H1 (cell line): ENCODE measurements around the gene CBR3. TPM values are rescaled to one million over a fixed set of nuclear protein-coding genes. Genes with fewer than 3 reads are reported as not detected.

Source experiments
- CTCF ChIA-PET: fragments of 300-600 bp; sonication (Branson Sonifier 250); formaldehyde crosslinking; loops from one replicate; lab custom pipeline; 2021; ENCODE audit not compliant: partially characterized antibody; lab: Charles Lee
- POLR2A ChIA-PET: fragments of 300-600 bp; sonication (Branson Sonifier 250); formaldehyde crosslinking; loops from one replicate; lab custom pipeline; 2021; ENCODE audit warnings: inconsistent platforms; ENCODE audit not compliant: partially characterized antibody; lab: Charles Lee
- DNase-seq, 2 experiments: peaks; one replicate each; pipeline versions ENCODE4 v3.0.0 to v3.0.0-alpha.2; 2010 to 2022; ENCODE audit warnings: low spot score in 2 of 2, low read depth in 1 of 2, mixed read lengths in 1 of 2
- FAIRE-seq: peaks from 2 replicates; lab custom pipeline; 2011; peaks lifted over from hg19 to GRCh38; lab: Jason Lieb, UNC
- H2AFZ ChIP-seq: 2 replicates; pipeline ENCODE4 v1.8.1; 2012; ENCODE audit warnings: low read length, inconsistent platforms
- H2AK5ac ChIP-seq: 2 replicates; pipeline ENCODE4 v1.6.1; 2013; ENCODE audit warnings: low read depth, low read length
- H2BK120ac ChIP-seq: replicated peaks from 2 replicates; pipeline ENCODE3; 2013; ENCODE audit warnings: low read depth, low read length, inconsistent platforms
- H2BK12ac ChIP-seq: 2 replicates; pipeline ENCODE4 v1.6.1; 2013; ENCODE audit warnings: low read depth, low read length
- H2BK15ac ChIP-seq: 2 replicates; pipeline ENCODE4 v1.6.1; 2013; ENCODE audit warnings: low read length
- H2BK20ac ChIP-seq: 2 replicates; pipeline ENCODE4 v1.6.1; 2013; ENCODE audit warnings: low read length
- H2BK5ac ChIP-seq: 2 replicates; pipeline ENCODE4 v1.6.1; 2013; ENCODE audit warnings: low read depth, low read length
- H3K14ac ChIP-seq: 2 replicates; pipeline ENCODE4 v1.6.1; 2013; ENCODE audit warnings: inconsistent platforms; ENCODE audit not compliant: insufficient read length
- H3K18ac ChIP-seq: 2 replicates; pipeline ENCODE4 v1.6.1; 2013; ENCODE audit warnings: low read length; ENCODE audit errors: extremely low read depth
- H3K23ac ChIP-seq: 2 replicates; pipeline ENCODE4 v1.6.1; 2013; ENCODE audit warnings: inconsistent platforms; ENCODE audit not compliant: insufficient read length
- H3K23me2 ChIP-seq: 2 replicates; pipeline ENCODE4 v1.6.1; 2013; ENCODE audit warnings: low read depth, low read length
- H3K27ac ChIP-seq: 2 replicates; pipeline ENCODE4 v1.6.1; 2011; ENCODE audit warnings: low read depth, low read length, inconsistent platforms
- H3K27me3 ChIP-seq, 4 experiments: replicated peaks in 1 of 4; 1 replicate in 1 of 4; 2 replicates in 3 of 4; pipeline versions ENCODE4 v1.6.1 to v1.8.1; 2011 to 2013; ENCODE audit warnings: low read length in 3 of 4, mild to moderate bottlenecking in 3 of 4, inconsistent platforms in 2 of 4, mixed read lengths in 2 of 4, moderate library complexity in 1 of 4; ENCODE audit not compliant: control insufficient read depth in 3 of 4, insufficient read depth in 3 of 4; ENCODE audit errors: extremely low read depth in 1 of 4
- H3K36me3 ChIP-seq, 4 experiments: 2 replicates each; pipeline versions ENCODE4 v1.6.1 to v1.8.1; 2011 to 2013; ENCODE audit warnings: mild to moderate bottlenecking in 4 of 4, low read length in 3 of 4, moderate library complexity in 2 of 4, control low read depth in 1 of 4, inconsistent platforms in 1 of 4; ENCODE audit not compliant: insufficient read depth in 4 of 4, control insufficient read depth in 2 of 4
- H3K4ac ChIP-seq: replicated peaks from 2 replicates; pipeline ENCODE3; 2013; ENCODE audit warnings: low read length, low read depth, mixed read lengths, inconsistent platforms; ENCODE audit not compliant: insufficient read length
- H3K4me1 ChIP-seq, 4 experiments: replicated peaks in 1 of 4; 1 replicate in 1 of 4; 2 replicates in 3 of 4; pipeline versions ENCODE4 v1.6.1 to v1.8.1; 2011 to 2013; ENCODE audit warnings: low read length in 3 of 4, inconsistent platforms in 2 of 4, mixed read lengths in 1 of 4; ENCODE audit not compliant: insufficient read depth in 4 of 4, control insufficient read depth in 3 of 4
- H3K4me2 ChIP-seq, 2 experiments: 2 replicates each; pipeline versions ENCODE4 v1.6.1 to v1.8.1; 2011 to 2013; ENCODE audit warnings: low read depth in 2 of 2, low read length in 2 of 2, control low read depth in 1 of 2, inconsistent platforms in 1 of 2, mild to moderate bottlenecking in 1 of 2; ENCODE audit not compliant: insufficient read depth in 1 of 2
- H3K4me3 ChIP-seq, 4 experiments: fragments of 200-600, 300-600 bp in 1 of 4; sonication (generic), shearing (Covaris generic), sonication (Bioruptor Twin) in 1 of 4; 2 replicates each; pipeline versions ENCODE4 v1.5.1 to v1.8.1; 2011 to 2016; ENCODE audit warnings: low read length in 4 of 4, low read depth in 3 of 4, control low read depth in 2 of 4, inconsistent platforms in 2 of 4, mild to moderate bottlenecking in 2 of 4, mixed read lengths in 1 of 4, moderate library complexity in 1 of 4; ENCODE audit not compliant: insufficient read depth in 2 of 4; ENCODE audit errors: extremely low read depth in 1 of 4
- H3K56ac ChIP-seq: replicated peaks from 2 replicates; pipeline ENCODE3; 2013; ENCODE audit warnings: low read depth, mild to moderate bottlenecking, mixed read lengths, low read length, inconsistent platforms; ENCODE audit not compliant: insufficient read length
- H3K79me1 ChIP-seq: 2 replicates; pipeline ENCODE4 v1.6.1; 2013; ENCODE audit warnings: low read depth, low read length, control low read depth
- H3K79me2 ChIP-seq, 2 experiments: 2 replicates each; pipeline versions ENCODE4 v1.6.1 to v1.8.1; 2012 to 2013; ENCODE audit warnings: low read length in 2 of 2, mild to moderate bottlenecking in 2 of 2, inconsistent platforms in 1 of 2; ENCODE audit not compliant: insufficient read depth in 2 of 2, control insufficient read depth in 1 of 2
- H3K9ac ChIP-seq, 4 experiments: replicated peaks in 1 of 4; 1 replicate in 1 of 4; 2 replicates in 3 of 4; pipeline versions ENCODE4 v1.6.1 to v1.8.1; 2011 to 2013; ENCODE audit warnings: low read depth in 3 of 4, low read length in 3 of 4, control low read depth in 2 of 4, mild to moderate bottlenecking in 2 of 4, moderate library complexity in 2 of 4, inconsistent platforms in 1 of 4; ENCODE audit errors: extremely low read depth in 1 of 4
- H3K9me3 ChIP-seq, 2 experiments: 2 replicates each; pipeline versions ENCODE4 v1.6.1 to v1.8.1; 2012 to 2013; ENCODE audit warnings: mild to moderate bottlenecking in 2 of 2, moderate library complexity in 2 of 2, control low read depth in 1 of 2, inconsistent platforms in 1 of 2, low read depth in 1 of 2, low read length in 1 of 2, mixed read lengths in 1 of 2; ENCODE audit not compliant: insufficient read depth in 2 of 2
- H4K20me1 ChIP-seq, 2 experiments: replicated peaks in 1 of 2; 2 replicates each; pipeline versions ENCODE3 to v1.8.1; 2011 to 2013; ENCODE audit warnings: inconsistent platforms in 2 of 2, low read length in 2 of 2, mild to moderate bottlenecking in 1 of 2; ENCODE audit not compliant: insufficient read depth in 2 of 2, control insufficient read depth in 1 of 2
- H4K5ac ChIP-seq: 2 replicates; pipeline ENCODE4 v1.6.1; 2013; ENCODE audit warnings: low read length, low read depth, mixed read lengths, inconsistent platforms; ENCODE audit not compliant: insufficient read length
- H4K8ac ChIP-seq: 2 replicates; pipeline ENCODE4 v1.8.0; 2013; ENCODE audit warnings: mild to moderate bottlenecking, moderate library complexity, low read length, inconsistent platforms; ENCODE audit not compliant: insufficient read depth; ENCODE audit errors: extremely low read depth
- H4K91ac ChIP-seq: replicated peaks from 2 replicates; pipeline ENCODE3; 2013; ENCODE audit warnings: low read length, mixed read lengths, inconsistent platforms; ENCODE audit not compliant: insufficient read length
- CEBPB ChIP-seq: IDR thresholded peaks from 2 replicates; pipeline ENCODE4 v1.6.1; 2012; ENCODE audit warnings: low read depth, low read length
- SRF ChIP-seq: IDR thresholded peaks from 2 replicates; pipeline ENCODE4 v1.6.1; 2011; ENCODE audit warnings: mild to moderate bottlenecking, low read depth, low read length, moderate library complexity
- SUZ12 ChIP-seq: fragments of 200-600 bp; sonication (generic); IDR thresholded peaks from 2 replicates; pipeline ENCODE4 v1.6.1; 2012; ENCODE audit warnings: mild to moderate bottlenecking, inconsistent platforms, low read length, moderate library complexity, mixed read lengths
- polyA plus RNA-seq, 7 experiments: library from polyadenylated mRNA; depleted of rRNA in 3 of 7; stranded (reverse) in 5 of 7; unstranded in 2 of 7; fragments of >200 nt in 5 of 7; fragments of 200-250 nt in 2 of 7; gene quantifications; 1 replicate in 5 of 7; 2 replicates in 1 of 7; 4 replicates in 1 of 7; pipeline versions ENCODE4 v1.2.1 to v1.2.3, GENCODE V29; 2011 to 2013; ENCODE audit warnings: missing spikeins in 2 of 7, mixed read lengths in 2 of 7
- total RNA-seq: library from RNA; stranded (reverse); fragmentation: NEBNext Ultra II Directional; extraction: Animal tissue kit (Norgen Biotek cat#: 25700); gene quantifications from 2 replicates; pipeline ENCODE4 v1.2.1, GENCODE V29; 2021

CBR3 gene
- total and polyA plus RNA-seq, 2 of the 8 experiments (the other 6 are each of a cell fraction or from before 2014, with no cell fraction given), result 1.2 to 4.3 TPM

DNA sequence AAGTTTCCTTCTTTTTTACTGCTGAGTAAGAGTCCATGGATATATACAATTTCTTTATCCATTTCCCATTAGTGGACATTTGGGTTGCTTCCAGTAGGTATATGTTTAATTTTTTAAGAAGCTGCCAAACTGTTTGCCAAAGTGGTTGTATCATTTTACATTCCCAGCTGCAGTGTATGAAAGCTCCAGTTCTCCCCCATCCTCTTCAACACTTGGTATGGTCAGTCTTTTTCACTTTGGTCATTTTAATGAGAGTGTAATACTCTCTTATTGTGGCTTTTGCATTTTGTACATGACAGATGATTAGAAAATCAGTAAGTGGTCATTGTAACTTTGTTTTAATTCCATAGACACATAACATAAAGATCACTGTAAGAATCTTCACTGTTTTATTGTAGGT is 44.3 kb downstream of the CBR3 start:
- H2BK12ac ChIP-seq, result no peak overlapping the region
- ChIA-PET CTCF (interaction anchor here (1.4 to 4.9 kb wide), 2 partner anchors 10 to 31 kb away, joined by 5 to 22 read pairs; no protein-coding TSS in a partner anchor), POLR2A (no interaction called here)
- H3K56ac ChIP-seq, result no peak overlapping the region
- no peak overlapping the region for H3K4me3 ChIP-seq
- FAIRE-seq (no peak), DNase-seq (no peak)
- no peaks in the 10 kb centered on the region for H3K4me1 ChIP-seq
- H2BK15ac ChIP-seq, result no peak overlapping the region
- H3K14ac ChIP-seq, result no peak overlapping the region
- no peaks in the 10 kb centered on the region for H3K23me2 ChIP-seq
- H4K91ac ChIP-seq, result no peak overlapping the region
- no peak overlapping the region for H3K4me2 ChIP-seq
- no peak overlapping the region for H2BK5ac ChIP-seq
- no peaks in the 10 kb centered on the region for H3K36me3 ChIP-seq
- H3K27ac ChIP-seq, result no peak overlapping the region
- no peak overlapping the region for H3K9ac ChIP-seq
- no peak overlapping the region for H3K4ac ChIP-seq
- H4K20me1 ChIP-seq, result no peaks in the 10 kb centered on the region
- no peaks in the 10 kb centered on the region for H3K79me2 ChIP-seq
- H3K23ac ChIP-seq, result no peak overlapping the region
- no peaks in the 10 kb centered on the region for H3K27me3 ChIP-seq
- H2AK5ac ChIP-seq, result no peak overlapping the region
- no peak overlapping the region for H2BK20ac ChIP-seq
- no peak overlapping the region for H3K18ac ChIP-seq
- no peak overlapping the region for H2AFZ ChIP-seq
- no peak overlapping the region for H4K5ac ChIP-seq
- H3K9me3 ChIP-seq, result no peaks in the 10 kb centered on the region
- H3K79me1 ChIP-seq, result no peaks in the 10 kb centered on the region
- no peak overlapping the region for H2BK120ac ChIP-seq
- H4K8ac ChIP-seq, result no peak overlapping the region
- TF ChIP-seq SUZ12, result no peak
- no peak for TF ChIP-seq SRF
- no peak for TF ChIP-seq CEBPB
